Nucleus accumbens (tissue), 56 donors: Measurements from ENCODE around the gene PAPPA2.
A peak's percentile ranks its signal among the peaks of the same experiment; 100 is the strongest.

ENCODE experiments used
- DNase-seq, 56 donors: peaks; one replicate each; lab custom pipeline; 2025; lab: John Stamatoyannopoulos, UW

Gene PAPPA2

GRCh38 chr1:176691251-176692228, 228.6 kb downstream of the PAPPA2 start:
- peak in 15 of 56 donors; percentile 1 to 26 (median 6) for DNase-seq

GRCh38 chr1:176692431-176692830, 229.5 kb downstream of the PAPPA2 start:
- DNase-seq = peak in 4 of 56 donors; percentile 3 to 17 (median 8)

DNA sequence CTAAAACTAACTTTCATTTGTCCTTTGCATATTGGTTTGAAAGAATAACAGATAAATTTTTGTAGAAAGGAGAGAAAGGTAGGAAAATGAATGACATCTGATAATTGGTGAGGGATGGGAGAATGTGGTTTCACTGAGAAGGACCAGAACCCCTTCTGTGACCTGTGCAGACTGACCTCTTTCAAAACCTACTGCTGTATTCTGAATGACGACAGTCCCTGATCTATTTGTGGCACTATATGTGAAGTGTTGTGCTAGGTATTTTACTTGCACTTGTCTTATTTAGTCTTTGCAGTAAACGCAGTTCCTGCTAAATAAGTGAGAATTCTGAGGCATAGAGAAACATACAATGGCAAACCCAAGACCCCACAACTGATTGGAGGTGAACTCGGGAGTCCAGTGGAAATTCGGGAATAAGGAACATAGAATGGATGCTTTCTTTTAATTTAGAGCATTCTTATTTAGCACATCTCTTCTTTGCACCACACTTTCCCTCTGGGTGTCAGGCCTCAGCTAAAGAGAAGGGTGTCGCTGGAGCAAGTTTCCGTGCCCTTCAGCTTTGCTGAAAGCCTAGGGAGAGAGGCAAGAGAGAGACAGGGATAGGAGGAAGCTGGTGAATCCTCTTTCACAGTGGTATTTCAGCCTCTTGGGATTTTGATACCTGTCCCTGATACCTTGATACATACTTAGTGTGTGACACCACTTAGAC, 230.2 kb downstream of the PAPPA2 start:
- DNase-seq = no peak

DNA sequence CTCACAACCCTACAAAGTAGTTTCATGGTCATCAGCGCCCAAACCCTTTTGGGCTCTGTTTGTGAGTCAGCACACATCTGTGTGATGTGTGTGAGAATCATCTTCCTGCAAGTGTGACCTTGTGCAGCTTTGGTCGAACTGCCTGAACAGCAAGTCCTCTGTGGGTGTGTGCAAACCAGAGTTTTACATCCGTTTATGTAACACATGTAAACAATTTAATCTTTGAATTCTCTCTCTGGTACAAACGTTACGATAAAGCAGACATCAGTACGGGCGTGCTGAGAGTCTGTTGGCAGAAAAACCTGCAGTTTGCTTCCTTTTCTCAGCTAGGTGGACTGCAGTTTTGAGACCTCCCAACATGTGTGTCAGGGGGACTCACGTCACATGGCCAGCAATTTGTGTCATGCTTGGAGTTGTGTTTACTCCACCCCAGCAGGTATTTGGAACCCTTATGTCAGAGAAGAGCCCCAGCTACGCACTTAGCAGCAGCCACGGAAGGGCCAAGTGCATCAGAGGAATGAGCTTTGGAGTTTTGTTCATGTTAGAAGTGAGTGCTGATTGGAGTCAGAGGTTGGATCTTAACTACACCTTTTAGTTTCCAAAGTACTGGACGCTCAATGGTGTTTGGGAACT, 230.8 kb downstream of the PAPPA2 start:
- DNase-seq = no peak

GRCh38 chr1:176694713-176695112, 231.7 kb downstream of the PAPPA2 start:
- DNase-seq = no peak

GRCh38 chr1:176696109-176696508, 233.1 kb downstream of the PAPPA2 start:
- DNase-seq = no peak

DNA sequence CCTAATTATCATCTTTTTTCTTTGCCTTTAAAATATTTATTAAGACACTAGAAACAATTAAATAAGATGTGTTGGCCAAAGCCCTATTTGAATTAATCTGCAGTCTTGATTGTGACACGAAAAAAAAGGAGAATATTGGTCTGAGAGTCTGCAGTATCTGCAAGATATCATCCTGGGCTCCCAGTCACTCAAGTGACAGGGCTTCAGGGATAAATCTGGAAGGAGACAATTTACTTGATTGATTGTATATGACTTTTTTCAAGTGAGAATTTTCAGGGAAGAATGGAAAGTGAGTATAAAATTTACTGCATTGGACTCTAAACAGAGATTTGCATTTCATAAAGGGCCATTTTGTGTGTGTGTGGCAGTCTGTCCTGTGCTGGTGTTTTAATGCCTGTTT, 233.7 kb downstream of the PAPPA2 start:
- DNase-seq = no peak

GRCh38 chr1:176699821-176700220, 236.8 kb downstream of the PAPPA2 start:
- DNase-seq = no peak

DNA sequence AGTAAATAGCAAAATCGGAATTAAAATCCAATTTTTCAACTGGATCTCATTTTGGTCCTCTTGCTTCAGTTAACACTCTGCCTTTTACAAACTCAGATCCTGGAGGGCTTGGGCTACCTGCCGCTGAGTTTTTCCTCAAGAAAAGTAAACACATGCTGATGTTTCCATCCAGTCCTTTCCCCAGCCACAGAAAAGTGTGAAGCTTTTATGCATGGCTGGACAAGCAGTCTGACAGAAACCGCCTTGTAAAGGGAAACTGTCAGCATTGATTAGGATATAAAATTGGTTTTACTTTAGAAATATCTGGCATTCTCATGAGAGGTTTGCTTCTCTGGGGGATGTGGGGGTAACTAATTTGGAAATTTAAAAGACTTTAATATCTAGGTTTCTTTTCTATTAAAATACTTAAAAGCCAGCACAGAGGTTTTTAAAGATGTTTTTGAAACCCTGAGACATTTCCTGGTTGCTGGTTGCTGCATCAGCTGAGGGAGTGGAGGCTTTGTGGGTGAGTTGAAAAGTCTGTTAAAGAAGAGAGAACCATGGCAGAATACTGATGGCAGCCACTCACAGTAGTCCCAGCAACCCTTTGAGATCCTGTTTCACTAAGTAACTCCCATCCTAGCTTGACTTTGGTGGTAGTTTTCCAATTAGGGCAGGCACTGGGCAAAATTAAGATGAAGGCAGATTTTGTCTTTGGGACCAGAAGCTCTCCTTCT, 238.3 kb downstream of the PAPPA2 start:
- DNase-seq = no peak

GRCh38 chr1:176702901-176703300, 239.9 kb downstream of the PAPPA2 start:
- no peak for DNase-seq

GRCh38 chr1:176705585-176705984, 242.6 kb downstream of the PAPPA2 start:
- DNase-seq = no peak

GRCh38 chr1:176717066-176717750, 254.2 kb downstream of the PAPPA2 start:
- peak in 9 of 56 donors; percentile 1 to 33 (median 7) for DNase-seq

DNA sequence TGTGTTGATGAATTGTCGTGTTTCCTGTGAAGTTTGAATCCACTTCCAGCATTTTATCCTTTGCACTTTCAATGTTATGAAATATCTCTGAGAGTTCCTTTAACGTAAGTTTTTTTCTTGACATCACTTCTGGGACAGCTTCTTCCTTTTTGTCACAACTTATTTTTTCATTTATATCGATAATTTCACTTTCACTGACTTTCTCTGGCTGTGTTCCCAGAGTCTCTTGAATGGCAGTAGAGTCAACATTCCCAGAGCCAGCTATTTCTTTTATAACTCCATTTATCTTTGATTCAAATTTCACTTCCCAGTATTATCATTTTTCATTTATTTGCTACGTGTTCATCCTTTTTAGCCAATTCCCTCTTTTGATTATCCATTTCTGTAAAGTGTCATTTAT, 256.5 kb downstream of the PAPPA2 start:
- no peak for DNase-seq

DNA sequence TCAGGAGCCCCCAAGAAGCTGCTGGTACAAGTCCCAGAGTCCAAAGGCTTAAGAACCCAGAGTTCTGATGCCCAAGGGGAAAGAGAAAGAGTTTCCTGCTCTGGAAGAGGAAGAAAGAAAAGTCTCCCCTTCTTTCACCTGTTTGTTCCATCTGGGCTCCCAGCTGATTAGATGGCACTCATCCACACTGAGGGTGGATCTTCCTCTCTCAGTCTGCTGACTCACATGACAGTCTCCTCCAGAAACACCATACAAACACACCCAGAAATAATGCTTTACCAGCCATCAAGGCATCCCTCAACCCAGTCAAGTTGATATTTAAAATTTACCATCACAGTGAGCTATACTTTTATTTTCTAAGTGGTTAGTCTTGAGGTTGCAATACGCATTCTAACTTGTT, 257.9 kb downstream of the PAPPA2 start:
- DNase-seq = no peak

- no peak for DNase-seq
These were observed 270.7 kb downstream of the PAPPA2 start for GRCh38 chr1:176733661-176734060.

GRCh38 chr1:176735201-176735600, 272.2 kb downstream of the PAPPA2 start:
- DNase-seq = no peak

- DNase-seq = no peak
These were observed 273.0 kb downstream of the PAPPA2 start for GRCh38 chr1:176736015-176736414.

- no peak for DNase-seq
These were observed 278.2 kb downstream of the PAPPA2 start for GRCh38 chr1:176741181-176741580.

GRCh38 chr1:176742322-176742721, 279.3 kb downstream of the PAPPA2 start:
- DNase-seq = no peak

GRCh38 chr1:176744142-176744541, 281.2 kb downstream of the PAPPA2 start:
- no peak for DNase-seq
